Hematopoietic multipotent progenitor cell treated with erythropoietin and hydrocortisone succinate and interleukin-3 and kit ligand, for 17 days (in vitro differentiated cells): ENCODE results near the gene TIAM2.
"Not testable (repeated sequence)": the region's sequence is repeated elsewhere in the genome, so short reads cannot be mapped to it uniquely, and the experiment has no call there.

Experiments used
- DNase-seq: peaks from one replicate; pipeline ENCODE4 v3.0.0-alpha.2; 2015; ENCODE audit warnings: low spot score

Gene TIAM2

DNA sequence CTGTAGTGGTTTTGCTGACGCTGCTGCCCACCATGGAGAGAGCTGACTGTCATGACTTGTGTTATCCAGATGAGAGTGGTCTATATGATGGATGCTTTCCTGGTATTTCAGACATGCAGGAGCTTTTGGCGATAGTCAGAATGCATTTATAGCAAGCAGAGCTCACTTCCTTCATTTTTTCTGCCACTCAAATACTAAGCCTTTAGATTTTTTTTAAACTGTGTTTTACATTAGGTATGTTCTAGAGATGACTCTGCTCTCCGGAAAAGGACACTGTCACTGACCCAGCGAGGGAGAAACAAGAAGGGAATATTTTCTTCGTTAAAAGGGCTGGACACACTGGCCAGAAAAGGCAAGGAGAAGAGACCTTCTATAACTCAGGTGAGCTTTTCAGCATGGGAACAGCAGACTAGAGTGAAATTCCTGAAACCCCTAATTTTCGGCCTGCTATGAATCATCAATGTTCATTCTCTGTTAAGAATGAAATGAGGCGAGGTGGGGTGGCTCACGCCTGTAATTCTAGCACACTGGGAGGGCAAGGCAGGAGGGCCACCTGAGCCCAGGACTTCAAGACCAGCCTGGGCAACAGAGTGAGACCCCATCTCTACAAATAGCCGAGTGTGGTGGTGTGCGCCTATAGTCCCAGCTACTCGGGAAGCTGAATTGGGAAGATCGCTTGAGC, 170.1 kb downstream of the TIAM2 start:
- no peak for DNase-seq

DNA sequence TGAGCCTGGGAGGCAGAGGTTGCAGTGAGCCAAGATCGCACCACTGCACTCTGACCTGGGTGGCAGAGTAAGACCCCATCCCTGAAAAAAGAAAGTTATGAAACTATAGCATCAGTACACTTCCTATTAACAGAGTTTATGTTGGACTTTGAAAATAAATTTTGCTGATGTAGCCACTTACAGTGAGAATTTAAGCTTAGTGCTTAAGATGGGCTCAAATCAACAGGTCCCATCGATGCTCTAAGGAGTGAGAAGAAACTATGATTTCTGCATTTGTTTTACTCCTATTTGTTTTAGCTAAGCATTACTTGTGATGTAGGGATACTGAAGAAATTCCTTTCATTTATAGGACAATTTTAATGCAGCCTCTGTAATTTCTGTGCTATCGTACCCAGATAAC, 175.4 kb downstream of the TIAM2 start:
- no peak for DNase-seq

DNA sequence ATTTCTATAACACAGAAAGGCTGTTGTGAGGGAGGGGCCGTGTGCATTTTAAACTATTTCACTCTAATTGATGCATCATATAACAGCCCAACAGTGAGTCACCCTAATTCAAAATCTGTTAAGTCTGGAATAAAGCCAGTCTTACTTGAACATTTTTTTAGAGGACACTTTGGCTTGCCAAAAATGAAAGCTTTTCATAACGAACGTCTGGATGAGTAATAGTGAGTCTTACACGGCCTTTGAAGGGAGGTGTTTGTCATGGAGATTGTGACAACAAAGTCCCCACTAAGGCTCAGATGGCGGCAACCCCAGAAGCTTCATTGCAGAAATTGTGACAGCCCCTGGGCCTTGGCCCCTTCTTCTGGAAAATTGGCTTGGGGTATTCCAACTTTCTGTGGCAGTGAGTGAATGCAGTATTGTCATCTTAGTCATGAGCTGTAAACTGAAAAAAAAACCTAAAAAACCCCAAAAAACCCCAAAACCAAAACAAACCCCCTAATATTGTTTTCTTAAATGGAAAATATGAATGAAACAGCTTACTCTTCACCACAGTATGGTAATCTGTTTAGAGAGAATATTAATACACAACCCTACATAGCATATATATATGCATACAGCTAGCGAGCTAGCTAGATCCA, 176.1 kb downstream of the TIAM2 start:
- DNase-seq = no peak

DNA sequence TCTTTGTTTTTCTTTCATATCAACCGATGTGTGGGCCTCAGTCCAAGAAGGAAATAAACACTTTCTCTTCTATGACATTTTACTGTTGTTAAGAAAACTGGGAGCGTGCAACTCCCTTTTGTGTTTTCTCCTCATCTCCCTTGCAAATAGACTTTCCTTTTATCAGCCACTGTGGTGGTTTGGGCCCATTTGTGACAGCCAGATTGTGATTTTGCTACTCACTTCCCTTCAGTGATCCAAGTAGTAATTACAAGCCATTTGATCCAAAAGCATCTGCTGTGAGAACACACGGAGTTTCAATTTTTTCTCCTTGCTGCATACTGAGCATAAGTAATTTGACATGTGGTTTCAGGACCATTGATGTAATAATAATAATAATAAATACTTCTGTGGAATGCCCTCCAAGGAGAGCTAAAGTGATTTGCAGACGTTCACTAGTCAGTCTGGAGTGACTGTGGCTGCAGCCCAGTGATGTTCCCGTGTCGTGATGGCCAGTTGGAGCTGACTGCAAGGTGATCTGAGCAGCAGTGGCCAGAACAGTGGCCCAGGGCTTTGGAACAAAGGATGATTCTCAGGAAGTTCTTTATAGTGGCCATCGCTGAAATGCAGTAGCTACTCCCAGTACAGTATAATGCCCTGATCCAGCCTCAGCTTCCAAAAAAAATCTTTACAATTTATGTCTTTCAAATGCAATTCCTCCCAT, 176.8 kb downstream of the TIAM2 start:
- DNase-seq = no peak

DNA sequence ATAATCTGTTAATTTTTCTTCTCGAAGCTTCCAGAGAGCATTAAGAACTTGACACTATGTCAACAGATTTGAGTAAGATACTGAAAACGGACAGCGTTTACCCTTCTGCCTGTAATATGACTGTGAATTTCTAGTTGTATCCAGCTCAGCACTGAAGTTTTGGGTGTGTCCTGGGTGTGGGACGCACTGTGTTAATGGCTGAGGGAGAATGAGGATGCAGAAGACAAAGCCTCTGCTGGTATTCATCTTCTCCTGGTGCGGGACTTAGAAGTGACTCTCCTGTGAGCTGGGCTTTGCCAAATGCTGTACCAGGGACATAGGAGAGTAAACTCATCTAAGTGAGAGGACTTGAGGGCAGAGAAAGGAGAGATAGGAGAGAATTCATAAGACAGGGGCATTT, 178.4 kb downstream of the TIAM2 start:
- no peak for DNase-seq

DNA sequence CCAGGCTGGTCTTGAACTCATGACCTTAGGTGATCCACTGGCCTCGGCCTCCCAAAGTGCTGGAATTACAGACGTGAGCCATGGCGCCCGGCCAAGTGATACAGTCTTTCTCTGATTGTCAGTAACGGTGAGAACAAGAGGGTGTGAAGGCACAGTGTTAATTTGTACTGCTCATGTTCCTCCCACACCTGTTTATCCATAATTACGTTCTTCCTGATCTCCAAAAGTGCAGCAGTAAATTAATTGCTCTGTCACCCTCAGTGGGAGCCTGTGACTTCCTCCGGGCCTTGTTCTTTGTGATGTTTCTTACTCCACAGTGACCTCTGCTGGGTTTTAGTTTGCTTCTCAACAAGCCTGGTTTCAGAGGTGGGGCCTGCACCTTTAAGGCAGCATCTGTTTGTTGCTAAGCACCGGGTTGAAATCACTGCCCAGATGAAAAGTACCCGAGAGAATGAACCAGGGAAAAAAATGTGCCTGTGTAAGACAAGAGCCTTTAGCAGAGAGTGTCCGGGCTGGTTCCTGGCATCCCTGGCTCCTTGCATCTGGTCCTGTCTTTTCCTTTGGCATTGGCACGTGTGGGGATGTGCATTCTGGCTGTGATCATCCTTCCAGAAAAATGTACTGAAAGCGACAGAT, 179.6 kb downstream of the TIAM2 start:
- no peak for DNase-seq

DNA sequence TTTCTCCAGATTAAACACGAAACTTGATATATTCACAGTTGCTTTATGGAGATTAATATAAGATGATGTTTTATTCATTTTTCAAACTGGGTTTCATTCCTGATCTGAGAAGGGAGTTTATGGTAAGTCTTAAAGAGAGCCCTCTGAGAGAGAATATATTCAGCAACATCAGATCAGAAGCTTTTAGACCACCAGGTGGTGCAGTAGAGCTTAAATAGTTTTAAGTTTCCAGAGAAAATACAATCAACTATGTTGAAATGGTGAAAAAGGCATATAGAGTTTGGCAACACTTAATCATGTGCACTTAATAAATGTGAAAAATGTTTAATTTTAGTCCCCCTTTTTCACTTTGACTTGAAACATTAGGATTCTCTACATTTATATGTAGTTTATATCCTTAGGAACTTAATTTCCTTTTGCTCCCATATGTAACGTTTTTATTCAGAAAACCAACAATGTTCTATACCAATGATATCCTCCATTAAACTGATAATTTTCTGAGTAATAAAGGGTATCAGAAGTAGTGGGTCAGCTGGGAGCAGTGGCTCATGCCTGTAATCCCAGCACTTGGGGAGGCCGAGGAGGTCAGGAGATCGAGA, 182.3 kb downstream of the TIAM2 start:
- DNase-seq = peak; percentile 25

DNA sequence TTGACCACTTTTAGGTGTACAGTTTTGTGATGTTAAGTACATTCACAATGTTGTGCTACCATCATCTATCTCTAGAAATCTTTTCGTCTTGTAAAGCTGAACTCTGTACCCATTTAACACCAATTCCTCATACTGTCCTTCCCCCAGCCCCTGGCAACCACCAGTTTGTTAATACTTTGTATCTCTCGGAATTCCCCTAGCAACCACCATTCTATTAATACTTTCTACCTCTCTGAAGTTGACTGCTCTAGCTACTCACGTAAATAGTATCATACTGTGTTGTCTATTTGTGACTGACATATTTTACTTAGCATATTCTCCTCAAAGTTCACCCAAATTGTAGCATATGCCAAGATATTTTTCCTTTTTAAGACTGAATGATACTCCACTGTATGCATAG, 186.4 kb downstream of the TIAM2 start:
- no peak for DNase-seq

DNA sequence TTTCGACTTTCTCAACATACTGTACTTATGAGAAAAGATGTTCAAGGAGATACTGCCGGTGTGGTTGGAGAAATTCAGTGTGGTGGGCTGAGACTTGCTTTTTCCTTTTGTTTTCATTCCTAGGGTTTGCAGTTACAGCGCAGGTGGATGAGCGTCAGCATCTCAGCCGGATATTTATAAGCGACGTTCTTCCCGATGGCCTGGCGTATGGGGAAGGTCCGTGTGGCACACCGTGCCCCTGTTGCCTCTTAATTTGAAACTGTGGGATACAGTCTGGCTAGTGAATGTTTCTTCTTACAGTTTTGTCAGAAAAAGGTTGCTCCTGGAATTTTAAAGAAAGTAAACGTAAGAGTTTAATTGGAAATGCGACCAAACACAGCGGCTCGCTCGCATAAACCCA, 187.0 kb downstream of the TIAM2 start:
- no peak for DNase-seq

DNA sequence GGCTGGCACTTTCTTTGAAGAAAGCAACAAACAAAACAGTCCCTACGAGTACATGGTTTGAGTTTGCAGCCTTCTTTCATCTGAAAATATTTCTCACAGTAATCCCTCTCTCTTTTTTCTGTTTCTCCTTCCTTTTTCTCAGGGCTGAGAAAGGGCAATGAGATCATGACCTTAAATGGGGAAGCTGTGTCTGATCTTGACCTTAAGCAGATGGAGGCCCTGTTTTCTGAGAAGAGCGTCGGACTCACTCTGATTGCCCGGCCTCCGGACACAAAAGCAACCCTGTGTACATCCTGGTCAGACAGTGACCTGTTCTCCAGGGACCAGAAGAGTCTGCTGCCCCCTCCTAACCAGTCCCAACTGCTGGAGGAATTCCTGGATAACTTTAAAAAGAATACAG, 188.0 kb downstream of the TIAM2 start:
- no peak for DNase-seq

DNA sequence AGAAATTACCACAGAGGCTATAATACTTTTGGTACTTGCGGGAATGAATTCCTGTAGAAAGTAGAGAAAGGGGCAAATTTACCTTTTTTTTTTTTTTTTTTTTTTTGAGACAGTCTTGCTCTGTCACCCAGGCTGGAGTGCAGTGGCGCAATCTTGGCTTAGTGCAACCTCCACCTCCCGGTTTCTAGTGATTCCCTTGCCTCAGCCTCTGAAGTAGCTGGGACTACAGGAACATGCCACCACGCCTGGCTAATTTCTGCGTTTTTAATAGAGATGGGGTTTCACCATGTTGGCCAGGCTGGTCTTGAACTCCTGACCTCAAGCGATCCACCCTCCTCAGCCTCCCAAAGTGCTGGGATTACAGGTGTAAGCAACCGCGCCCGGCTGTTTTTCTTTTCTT, 189.9 kb downstream of the TIAM2 start:
- not testable (repeated sequence) for DNase-seq

DNA sequence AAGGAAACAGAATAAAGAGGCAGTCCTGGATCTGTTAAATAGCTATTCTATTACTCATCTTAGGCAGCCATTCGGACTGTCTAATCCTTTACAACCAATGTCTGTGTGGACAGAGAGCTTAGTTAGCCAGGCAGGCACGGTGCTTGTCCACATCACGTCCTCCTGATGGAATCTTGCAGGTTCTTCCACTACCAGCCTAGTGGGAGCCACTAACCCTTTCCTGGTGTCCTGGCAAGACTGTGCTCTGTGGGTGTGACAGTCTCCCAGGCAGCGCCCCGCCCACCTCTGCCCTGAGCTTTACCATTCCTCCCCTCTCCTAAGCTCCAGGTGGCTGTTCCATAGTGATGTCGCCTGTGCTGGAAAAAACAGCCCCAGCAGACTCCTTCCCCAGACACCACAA, 190.4 kb downstream of the TIAM2 start:
- DNase-seq = no peak

DNA sequence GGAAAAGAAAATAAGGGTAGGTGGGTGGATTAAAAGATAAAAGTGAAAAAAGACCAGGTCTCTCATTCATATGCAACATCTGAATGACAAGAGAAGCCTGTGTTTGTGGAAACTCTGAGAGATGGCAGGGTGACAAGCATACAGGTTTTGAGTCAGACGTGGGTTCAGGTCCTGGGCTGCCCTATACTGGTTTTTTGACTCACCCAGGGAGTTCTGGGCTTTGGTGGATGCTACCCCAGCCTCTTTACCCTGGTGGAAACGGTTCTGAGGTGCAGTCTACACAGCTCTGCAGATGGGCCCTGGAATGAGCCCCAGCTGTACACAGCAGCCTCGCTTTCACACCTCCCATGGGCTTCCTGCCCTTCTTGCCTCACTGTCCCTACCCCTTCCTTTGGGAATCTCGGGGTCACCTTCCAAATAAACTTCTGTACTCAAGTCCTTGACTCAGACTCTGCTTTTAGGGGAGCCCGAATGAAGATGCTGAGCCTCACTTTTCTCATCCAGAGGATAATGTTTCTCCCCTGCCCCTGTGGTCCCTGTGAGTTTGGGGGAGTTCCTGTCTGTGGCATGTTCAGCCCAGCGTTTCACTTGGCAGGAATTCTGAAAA, 191.0 kb downstream of the TIAM2 start:
- no peak for DNase-seq

DNA sequence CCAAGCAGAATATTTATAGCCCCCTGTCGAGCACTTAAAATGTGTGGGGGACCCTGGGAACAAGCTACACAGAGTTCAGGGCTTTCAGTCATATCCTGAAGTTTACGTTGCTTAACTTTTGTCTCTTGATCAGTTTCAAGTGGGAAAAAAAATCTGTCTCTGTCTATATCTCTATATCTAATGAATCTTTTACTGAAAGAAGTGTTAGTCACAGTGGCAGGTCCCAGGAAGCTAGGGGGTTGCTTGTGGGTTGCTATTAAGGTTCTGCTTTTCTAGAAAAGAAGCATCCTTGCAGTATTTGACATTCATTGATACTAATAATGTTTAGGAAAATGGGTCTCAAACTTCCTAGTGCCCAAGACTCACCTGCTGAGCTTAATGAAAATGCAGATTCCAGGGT, 192.0 kb downstream of the TIAM2 start:
- no peak for DNase-seq

DNA sequence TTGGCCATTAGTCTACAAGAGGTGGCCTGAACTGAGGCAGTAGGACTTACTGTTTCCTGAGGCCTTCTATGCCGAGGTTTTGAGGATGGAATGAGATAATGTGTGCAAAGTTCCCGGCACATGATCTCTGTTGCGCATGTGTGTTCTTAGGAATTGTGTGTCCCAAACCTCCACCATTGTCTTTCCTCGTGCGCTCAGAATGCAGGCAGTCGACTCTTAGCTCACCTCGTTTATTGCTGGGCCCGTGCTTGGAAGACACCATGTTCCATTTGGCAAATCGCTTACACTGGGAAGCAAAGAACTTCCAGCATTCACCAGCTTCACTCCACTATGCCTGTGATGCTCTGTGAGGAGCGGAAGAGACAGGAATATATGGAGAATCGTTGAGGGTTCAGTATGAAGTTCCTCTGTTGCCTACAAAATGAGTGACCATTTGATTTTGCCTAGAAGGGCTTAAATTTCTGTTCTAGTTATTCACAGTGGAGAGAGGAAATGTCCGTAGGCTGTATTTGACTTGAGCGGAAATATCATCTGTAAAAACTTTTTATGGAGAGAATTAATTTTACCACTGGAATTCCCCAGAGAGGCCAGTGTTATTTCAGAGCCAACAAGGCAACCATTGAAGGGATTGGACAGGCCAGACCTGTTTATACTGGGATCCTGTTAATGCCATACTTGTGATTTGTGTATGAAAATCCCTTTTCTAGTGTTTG, 193.0 kb downstream of the TIAM2 start:
- no peak for DNase-seq

DNA sequence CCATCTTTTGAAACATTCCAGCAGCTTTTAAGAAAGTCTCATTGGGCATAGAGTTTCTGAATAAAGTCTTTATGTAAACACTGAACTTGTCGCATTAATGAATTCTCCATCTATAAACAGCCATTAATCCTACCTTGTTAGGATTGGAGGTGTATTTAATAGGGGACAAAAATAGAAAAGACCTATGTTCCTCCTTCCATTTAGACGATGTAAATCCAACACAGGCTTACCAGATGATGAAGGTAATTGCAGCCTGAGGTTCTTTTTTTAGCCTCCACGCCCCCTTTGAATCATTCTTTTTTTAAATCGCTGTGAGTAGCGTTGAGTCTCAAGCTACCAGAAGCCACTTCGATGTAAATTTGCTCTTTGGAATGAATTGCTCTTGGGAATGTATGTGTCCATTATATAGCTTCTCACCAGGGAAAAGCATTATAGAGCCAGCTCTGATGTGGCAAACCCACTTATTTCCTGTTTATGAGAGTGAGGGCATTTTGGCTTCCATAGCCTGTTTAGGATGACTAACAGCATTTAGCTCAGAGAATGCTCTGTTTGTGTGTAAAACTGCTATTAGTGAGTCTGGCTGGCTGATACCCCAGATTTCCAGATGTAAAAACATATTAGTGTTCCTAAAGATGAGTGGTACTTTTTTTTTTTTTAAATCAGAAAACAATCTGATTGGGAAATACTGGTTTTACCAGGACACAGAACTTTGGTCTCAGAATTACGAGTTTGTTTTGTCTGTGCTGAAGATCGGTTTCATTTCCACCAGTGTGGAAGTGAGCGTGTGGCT, 193.8 kb downstream of the TIAM2 start:
- no peak for DNase-seq

DNA sequence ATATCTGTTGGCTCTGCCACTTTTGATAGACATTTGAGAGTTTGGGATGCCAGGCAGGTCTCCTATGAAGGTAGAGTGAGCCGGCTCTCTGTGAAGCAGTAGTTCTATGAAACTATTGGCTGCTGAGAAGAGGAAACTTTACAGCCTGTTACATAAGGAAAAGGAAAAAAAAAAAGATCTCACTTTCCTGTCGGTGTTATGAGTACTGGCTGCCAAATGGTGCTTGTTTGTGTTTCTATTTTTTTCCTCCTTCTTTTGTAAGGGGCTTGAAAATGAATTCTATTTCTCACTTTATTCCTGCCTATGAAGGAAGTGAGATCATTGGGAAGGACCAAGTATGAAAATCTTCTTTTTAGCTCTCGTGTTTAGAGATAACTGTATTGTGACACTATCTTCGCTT, 195.6 kb downstream of the TIAM2 start:
- DNase-seq = no peak

DNA sequence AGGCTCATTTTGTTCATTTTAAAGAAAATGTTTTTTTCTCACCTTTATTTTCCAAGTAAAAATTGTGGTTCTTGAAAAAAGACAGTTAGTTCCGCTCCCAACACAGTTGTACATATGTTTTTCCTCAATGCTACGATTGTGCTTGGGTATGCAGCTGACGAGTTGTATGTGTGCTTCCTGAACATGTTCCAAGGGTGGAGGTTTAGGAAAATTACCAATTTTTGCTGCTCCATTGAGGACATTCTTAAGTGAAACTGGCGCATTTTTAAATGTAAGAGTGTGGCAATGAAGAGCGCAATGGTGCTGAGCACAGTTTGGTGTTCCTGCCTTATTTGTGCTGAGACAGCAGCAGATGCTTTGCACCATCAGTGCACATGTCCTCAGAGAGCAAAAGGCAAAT, 198.4 kb downstream of the TIAM2 start:
- DNase-seq = no peak

DNA sequence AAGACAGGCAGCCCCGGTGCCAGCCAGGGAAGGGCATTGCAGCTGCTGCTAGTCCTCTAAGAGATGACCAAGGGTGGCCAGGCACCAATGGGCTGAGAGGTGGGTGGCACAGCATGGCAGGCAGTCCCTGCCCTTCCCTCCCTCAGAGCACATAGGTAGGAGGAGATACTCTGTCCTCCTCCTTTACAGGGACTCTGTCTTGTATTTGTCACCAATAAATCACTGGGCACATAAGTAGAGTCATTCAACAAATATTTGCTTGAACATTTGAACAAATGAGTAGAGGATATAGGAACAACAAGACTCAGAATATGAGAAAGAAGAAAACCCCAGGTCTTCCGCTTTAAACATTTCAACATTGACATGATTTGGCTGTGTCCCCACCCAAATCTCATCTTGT, 199.3 kb downstream of the TIAM2 start:
- no peak for DNase-seq

DNA sequence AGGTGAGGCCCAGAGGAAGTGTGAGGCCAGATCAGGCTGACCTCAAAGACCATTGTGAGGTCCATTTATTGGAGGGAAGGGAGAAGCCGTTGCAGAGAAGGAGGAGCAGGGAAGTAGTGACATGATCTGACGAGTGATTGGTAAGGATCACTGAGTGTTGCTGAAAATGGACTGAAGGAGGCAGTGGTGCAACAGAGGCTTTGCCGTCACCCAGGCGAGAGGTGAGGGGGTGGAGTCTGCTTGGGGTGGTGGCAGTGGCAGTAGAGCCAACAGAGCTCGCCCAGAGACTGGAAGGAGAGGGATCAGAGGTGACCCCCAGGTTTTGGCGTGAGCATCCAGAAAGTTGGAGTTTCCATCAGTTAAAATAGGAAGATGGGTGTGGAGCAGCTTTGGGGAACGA, 200.8 kb downstream of the TIAM2 start:
- no peak for DNase-seq

DNA sequence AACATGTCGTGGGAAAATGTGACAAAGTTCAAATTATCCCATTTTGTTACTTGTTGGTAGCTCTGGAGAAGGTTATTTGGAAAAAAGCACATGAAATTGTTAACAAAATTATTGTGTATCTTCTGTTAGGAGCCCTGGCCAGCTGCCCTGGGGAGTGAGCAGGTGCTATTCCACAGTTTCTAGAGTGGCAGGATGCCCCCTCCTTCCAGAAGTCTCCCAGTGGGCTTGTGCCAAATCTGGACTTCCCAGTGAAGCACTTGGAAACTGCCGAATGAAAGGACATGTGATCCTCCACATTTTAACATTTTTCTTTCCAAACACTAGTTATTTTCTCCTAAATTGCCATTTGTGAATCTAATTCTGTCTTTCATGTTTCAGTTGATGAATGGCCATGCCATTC, 201.8 kb downstream of the TIAM2 start:
- DNase-seq = no peak
